ENCODE data around the gene SOX13.

SOX13 gene

DNA sequence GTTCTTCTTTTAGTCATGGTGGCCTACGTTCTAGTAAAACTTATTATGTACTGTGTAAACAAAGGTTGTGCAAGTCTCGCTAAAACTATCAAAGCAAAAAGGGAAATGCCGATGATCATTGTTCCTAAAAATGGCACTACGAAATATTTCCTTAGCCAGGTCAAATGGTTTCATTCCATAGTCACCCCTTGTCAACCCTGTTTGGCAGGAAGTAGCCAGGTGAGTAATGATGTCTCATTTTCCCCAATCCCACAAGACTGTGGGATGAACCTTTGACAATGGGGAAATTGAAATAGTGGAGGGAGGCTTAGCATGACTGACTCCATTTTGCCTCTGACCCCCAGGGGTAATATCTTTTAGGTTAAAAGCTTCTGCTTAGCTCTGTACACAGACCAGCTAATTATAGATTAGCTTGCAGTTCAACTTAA lies 98.8 kb downstream of the SOX13 start:
- H3K4me3 ChIP-seq (ENCODE audit: low read depth, low read length), result no peak overlapping the region
- no peak for DNase-seq (ENCODE audit: low read depth)
- TF ChIP-seq, protein P1, sequence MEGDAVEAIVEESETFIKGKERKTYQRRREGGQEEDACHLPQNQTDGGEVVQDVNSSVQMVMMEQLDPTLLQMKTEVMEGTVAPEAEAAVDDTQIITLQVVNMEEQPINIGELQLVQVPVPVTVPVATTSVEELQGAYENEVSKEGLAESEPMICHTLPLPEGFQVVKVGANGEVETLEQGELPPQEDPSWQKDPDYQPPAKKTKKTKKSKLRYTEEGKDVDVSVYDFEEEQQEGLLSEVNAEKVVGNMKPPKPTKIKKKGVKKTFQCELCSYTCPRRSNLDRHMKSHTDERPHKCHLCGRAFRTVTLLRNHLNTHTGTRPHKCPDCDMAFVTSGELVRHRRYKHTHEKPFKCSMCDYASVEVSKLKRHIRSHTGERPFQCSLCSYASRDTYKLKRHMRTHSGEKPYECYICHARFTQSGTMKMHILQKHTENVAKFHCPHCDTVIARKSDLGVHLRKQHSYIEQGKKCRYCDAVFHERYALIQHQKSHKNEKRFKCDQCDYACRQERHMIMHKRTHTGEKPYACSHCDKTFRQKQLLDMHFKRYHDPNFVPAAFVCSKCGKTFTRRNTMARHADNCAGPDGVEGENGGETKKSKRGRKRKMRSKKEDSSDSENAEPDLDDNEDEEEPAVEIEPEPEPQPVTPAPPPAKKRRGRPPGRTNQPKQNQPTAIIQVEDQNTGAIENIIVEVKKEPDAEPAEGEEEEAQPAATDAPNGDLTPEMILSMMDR (IDR thresholded peaks at IDR 0.05; ENCODE audit: control insufficient read depth, extremely low read depth, insufficient read depth), result no peak

DNA sequence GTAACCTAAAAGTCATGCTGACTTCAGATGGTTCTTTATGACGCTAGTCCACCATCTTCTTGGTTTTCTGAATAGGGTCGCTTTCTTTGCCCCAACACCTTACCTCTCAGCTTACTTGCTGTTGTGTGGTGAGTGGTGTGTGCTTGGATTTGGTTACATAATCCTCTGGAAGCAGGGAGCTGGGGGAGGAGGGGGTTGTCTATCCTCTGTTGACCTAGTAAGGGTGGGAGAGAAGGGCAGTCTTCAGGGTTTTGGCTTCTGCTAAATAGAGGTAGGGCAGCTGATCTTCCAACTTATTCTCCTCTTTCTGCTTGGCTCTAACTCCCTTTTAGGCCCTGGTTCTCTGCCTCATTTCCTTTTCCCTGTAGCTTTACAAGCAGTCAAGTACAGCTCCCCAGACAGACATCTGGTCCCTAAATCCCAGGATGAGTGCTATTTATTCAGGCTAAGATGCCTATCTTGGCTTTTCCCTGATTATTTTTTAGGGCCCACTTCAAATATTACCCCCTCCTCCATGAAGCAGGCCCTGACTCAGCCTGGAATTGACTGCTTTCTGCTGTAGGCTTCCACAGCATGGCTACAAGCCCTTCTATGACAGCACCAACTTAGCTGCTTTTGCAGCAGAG lies 99.6 kb downstream of the SOX13 start:
- no peak for DNase-seq (ENCODE audit: low read depth)
- no peak overlapping the region for H3K4me3 ChIP-seq (ENCODE audit: low read depth, low read length)
- TF ChIP-seq, protein P1 (IDR thresholded peaks at IDR 0.05; ENCODE audit: control insufficient read depth, extremely low read depth, insufficient read depth), result no peak

DNA sequence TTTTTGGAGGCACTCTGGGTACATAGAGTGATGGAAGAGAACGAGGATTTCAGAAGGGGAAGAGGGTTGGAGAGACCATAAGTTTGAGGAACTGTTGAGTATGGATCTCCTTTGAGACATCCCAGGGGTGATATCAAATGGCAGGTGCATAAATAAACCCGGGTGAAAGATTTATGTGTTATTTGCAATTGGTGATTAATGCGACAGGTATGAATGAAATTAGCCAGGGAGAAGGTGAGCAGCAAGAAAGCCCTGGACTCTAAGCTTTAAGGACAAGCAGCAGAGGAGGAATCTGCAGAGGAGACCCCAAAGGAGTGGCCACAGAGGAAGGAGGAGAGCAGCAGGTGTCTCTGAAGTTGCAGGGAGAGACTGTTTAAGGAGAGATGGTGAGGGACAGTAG lies 102.0 kb downstream of the SOX13 start:
- H3K4me3 ChIP-seq (ENCODE audit: low read depth, low read length), result no peak overlapping the region
- DNase-seq (ENCODE audit: low read depth), result no peak
- TF ChIP-seq, protein P1 (IDR thresholded peaks at IDR 0.05; ENCODE audit: control insufficient read depth, extremely low read depth, insufficient read depth), result no peak

DNA sequence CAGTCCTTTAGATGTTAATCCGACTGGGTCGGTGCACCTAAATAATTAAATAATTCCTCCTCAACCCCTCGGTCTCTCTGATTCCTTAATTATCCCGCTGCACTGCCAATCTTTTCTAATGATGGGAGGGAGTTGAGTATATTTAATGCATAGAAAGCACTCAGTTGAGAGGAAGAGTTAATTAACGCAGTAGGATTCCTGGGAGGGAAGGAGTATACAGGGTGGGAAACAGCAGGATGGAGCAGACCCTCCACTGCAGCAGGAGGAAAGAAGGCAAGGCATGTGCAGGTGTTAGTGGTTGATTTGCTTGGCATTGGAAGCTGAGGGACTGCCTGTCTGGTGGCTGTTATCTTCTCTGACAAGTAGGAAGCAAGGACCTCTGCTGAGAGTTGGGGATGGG lies 103.1 kb downstream of the SOX13 start:
- TF ChIP-seq, protein P1 (IDR thresholded peaks at IDR 0.05; ENCODE audit: control insufficient read depth, extremely low read depth, insufficient read depth), result no peak
- H3K4me3 ChIP-seq (ENCODE audit: low read depth, low read length), result no peak overlapping the region
- no peak for DNase-seq (ENCODE audit: low read depth)

DNA sequence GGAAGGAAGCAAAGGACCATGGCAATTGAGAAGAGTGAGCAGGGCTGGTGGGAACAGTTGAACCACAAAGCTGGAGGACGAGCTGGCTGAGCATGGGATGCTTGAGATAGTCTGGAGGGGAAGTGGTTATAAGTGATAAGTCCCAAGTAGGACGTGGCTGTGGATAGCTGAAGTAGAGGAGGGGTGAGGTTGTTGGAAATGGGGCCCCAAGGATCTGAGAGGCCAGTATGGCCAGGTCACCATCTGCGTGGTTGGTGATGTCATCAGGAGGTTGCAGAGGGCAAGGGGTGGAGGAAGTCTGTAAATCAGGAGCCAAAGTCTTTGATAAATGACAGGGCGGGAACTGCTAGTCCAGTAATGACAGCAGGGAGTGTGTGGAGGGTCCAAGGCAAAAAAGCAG lies 104.2 kb downstream of the SOX13 start:
- DNase-seq (ENCODE audit: low read depth), result no peak
- TF ChIP-seq, protein P1 (IDR thresholded peaks at IDR 0.05; ENCODE audit: control insufficient read depth, extremely low read depth, insufficient read depth), result no peak
- H3K4me3 ChIP-seq (ENCODE audit: low read depth, low read length), result no peak overlapping the region
